ENCODE data around the gene SND1. TPM values are rescaled to one million over a fixed set of nuclear protein-coding genes. Genes with fewer than 3 reads are reported as not detected.

Gene SND1
- total RNA-seq, 4 donors from 2014 or later = 62.0 to 89.4 (median 82.1) TPM

DNA sequence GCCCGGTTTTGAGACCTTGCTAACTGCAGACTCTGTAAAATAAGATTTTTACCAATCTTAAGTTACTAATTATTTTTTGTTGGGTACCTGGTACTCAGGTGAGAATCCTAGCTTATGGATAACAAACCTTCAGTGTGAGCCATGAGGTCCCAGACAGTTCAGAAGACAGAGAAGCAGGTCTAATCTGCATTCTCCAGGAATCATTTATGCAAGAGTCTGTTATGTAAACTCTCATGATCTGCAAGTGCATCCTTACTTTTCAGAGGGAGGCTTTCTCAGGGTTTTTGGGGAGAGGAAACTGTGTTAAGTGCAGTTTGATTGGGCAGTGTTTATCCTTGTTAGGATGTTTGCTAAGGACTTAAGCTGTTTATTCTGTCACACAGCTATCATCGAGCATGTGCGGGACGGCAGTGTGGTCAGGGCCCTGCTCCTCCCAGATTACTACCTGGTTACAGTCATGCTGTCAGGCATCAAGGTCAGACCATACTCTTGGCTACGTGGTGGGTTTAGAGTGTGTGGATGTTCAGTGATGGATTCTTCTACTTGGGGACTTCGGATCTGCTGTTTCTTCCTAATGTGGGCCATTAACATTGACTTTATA lies 50.2 kb downstream of the SND1 start:
- TF ChIP-seq, protein P1, sequence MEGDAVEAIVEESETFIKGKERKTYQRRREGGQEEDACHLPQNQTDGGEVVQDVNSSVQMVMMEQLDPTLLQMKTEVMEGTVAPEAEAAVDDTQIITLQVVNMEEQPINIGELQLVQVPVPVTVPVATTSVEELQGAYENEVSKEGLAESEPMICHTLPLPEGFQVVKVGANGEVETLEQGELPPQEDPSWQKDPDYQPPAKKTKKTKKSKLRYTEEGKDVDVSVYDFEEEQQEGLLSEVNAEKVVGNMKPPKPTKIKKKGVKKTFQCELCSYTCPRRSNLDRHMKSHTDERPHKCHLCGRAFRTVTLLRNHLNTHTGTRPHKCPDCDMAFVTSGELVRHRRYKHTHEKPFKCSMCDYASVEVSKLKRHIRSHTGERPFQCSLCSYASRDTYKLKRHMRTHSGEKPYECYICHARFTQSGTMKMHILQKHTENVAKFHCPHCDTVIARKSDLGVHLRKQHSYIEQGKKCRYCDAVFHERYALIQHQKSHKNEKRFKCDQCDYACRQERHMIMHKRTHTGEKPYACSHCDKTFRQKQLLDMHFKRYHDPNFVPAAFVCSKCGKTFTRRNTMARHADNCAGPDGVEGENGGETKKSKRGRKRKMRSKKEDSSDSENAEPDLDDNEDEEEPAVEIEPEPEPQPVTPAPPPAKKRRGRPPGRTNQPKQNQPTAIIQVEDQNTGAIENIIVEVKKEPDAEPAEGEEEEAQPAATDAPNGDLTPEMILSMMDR (IDR thresholded peaks at IDR 0.05) = no peak
- TF ChIP-seq POLR2A (IDR thresholded peaks at IDR 0.05) = no peak
- H3K4me3 ChIP-seq (ENCODE audit: low read depth, poor library complexity, severe bottlenecking) = no peak overlapping the region
- 90 to 95% methylated on average over 6 of the region's 6 CpGs for WGBS, 2 donors
- no peak for DNase-seq (ENCODE audit: low spot score in 2 of 2)
- intact Hi-C loops (cut with DNase I; ENCODE audit: low total_unique reads) = no loop called here

DNA sequence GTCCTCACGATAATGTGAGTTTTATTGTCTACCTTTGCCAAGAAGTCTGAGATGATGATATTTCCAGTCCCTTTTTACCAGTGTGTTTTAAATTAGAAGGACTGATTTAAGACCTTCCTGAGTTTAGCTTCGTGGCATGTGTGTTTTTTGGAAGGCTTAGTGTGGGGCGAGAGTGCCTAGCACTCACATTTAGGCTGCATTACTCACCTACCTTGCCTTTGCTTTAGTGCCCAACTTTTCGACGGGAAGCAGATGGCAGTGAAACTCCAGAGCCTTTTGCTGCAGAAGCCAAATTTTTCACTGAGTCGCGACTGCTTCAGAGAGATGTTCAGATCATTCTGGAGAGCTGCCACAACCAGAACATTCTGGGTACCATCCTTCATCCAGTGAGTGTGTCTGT lies 50.9 kb downstream of the SND1 start:
- intact Hi-C loops (cut with DNase I; ENCODE audit: low total_unique reads) = no loop called here
- no peak for DNase-seq (ENCODE audit: low spot score in 2 of 2)
- TF ChIP-seq POLR2A (IDR thresholded peaks at IDR 0.05) = no peak
- 66 to 74% methylated on average over 7 of the region's 7 CpGs for WGBS, 2 donors
- H3K4me3 ChIP-seq (ENCODE audit: low read depth, poor library complexity, severe bottlenecking) = no peak overlapping the region

DNA sequence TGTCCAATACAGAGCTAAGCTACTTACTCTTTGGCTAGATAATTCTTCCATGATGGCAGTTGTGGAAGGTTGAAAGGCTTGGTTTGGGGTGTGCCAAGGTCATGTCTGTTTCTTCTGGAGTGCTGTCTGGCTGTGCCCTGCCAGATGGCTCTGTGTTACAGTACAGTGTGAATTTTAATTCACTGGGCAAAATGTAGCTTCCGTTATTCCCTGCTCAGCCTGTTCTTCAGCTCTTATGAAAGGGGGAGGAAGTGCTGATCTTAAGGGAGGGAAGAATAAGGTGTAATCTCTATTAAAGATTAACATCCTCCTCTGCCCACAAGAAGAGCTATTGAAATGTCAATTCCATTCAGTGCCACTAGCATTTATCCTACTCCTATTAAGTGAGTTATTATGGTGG lies 52.2 kb downstream of the SND1 start:
- intact Hi-C loops (cut with DNase I; ENCODE audit: low total_unique reads) = no loop called here
- TF ChIP-seq POLR2A (IDR thresholded peaks at IDR 0.05) = no peak
- TF ChIP-seq, protein P1 (IDR thresholded peaks at IDR 0.05) = no peak
- H3K4me3 ChIP-seq (ENCODE audit: low read depth, poor library complexity, severe bottlenecking) = no peak overlapping the region
- no peak for DNase-seq (ENCODE audit: low spot score in 2 of 2)
- WGBS, 2 donors = 21 to 68% methylated on average over 1 of the region's 1 CpG

DNA sequence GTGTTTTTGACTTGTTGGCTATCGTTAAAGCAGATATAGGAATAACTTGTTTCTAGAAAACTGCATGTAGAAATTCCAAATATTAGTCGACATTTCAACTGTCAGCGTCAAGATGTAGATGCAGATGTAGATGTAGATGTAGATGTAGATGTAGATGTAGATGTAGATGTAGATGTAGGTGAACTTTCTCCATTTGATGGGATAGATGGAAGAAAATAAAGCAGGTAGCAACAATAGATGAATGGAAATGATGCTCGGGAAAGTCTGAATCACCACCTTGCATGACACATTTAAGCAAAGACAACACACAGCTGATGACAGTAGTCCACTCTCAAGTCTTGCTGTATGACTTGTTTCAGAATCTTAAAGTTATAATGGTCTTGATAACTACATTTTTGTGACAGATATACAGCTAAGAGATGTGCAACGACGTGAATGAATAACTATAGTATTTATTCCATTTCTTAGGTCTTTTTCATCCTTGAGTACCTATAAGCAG lies 53.5 kb downstream of the SND1 start:
- 90 to 91% methylated on average over 6 of the region's 6 CpGs for WGBS, 2 donors
- no peak for TF ChIP-seq POLR2A (IDR thresholded peaks at IDR 0.05)
- TF ChIP-seq, protein P1 (IDR thresholded peaks at IDR 0.05) = no peak
- intact Hi-C loops (cut with DNase I; ENCODE audit: low total_unique reads) = loop anchor here (5.0 kb wide), 1 partner anchor 502 kb away; no protein-coding TSS in a partner anchor
- H3K4me3 ChIP-seq (ENCODE audit: low read depth, poor library complexity, severe bottlenecking) = no peak overlapping the region
- no peak for DNase-seq (ENCODE audit: low spot score in 2 of 2)

DNA sequence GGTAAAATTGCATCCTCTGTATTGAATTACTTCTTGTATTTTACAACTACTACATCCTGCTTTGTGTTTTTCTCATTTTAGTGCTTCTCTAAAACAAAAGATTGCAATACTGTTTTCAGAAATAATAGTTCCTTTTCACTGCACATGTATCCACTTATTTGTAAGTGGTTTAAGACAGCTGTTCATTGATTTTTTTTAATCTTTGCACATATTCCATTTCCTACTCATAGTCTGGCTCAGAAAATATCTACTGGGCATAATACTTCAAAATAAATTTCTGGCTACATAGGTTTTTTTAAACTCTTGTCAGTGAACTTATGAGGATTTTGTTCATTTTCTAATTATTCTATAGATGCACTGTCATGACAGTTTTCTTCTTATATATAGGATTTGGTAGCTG lies 54.8 kb downstream of the SND1 start:
- no peak for DNase-seq (ENCODE audit: low spot score in 2 of 2)
- intact Hi-C loops (cut with DNase I; ENCODE audit: low total_unique reads) = loop anchor here (5.0 kb wide), 1 partner anchor 501 kb away; no protein-coding TSS in a partner anchor
- no peak overlapping the region for H3K4me3 ChIP-seq (ENCODE audit: low read depth, poor library complexity, severe bottlenecking)
- TF ChIP-seq, protein P1 (IDR thresholded peaks at IDR 0.05) = no peak
- no peak for TF ChIP-seq POLR2A (IDR thresholded peaks at IDR 0.05)

DNA sequence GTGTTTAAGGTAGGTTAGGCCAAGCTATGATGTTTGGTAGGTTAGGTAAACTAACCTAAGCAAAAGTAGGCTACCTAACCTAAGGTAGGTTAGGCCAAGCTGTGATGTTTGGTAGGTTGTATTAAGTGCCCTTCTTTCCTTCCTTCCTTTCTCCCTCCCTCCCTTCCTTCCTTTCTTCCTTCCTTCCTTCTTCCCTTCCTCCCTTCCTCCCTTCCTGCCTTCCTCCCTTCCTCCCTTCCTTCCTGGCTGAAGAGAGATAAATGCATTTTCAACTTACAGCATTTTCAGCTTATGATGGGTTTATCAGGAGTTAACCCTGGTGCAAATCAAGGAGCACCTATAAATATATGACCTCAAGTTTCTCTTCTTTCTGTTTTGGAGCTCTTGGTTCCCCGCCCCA lies 56.2 kb downstream of the SND1 start:
- DNase-seq (ENCODE audit: low spot score in 2 of 2) = no peak
- intact Hi-C loops (cut with DNase I; ENCODE audit: low total_unique reads) = loop anchor here (5.0 kb wide), 1 partner anchor 499 kb away; no protein-coding TSS in a partner anchor
- TF ChIP-seq POLR2A (IDR thresholded peaks at IDR 0.05) = no peak
- TF ChIP-seq, protein P1 (IDR thresholded peaks at IDR 0.05) = no peak
- 75 to 81% methylated on average over 1 of the region's 1 CpG for whole genome bisulfite sequencing, 2 donors
- H3K4me3 ChIP-seq (ENCODE audit: low read depth, poor library complexity, severe bottlenecking) = no peak overlapping the region
